HepG2 (cell line): Measurements from ENCODE around the gene SCAPER. TPM values are rescaled to one million over a fixed set of nuclear protein-coding genes. Genes with fewer than 3 reads are reported as not detected.
"Not testable (repeated sequence)": the region's sequence is repeated elsewhere in the genome, so short reads cannot be mapped to it uniquely, and the experiment has no call there.

Experiments
- ATAC-seq: fragments of 200-7000 bp; cut with Tn5 transposase; 3 replicates; pipeline ENCODE4 v1.9.1; 2020; ENCODE audit warnings: mild to moderate bottlenecking, moderate library complexity
- BruUV-seq: library from RNA; stranded (reverse); fragments of 400-500 nt; replicated peaks from 2 replicates; lab custom pipeline; 2021; lab: Mats Ljungman, UMichigan
- CTCF ChIA-PET: fragments of 300-600 bp; formaldehyde crosslinking; extraction: SDS; loops from one replicate; lab custom pipeline; 2021; ENCODE audit warnings: low total read pairs, inconsistent platforms, low intra/inter-chr PET ratio; lab: Yijun Ruan, JAX
- POLR2A ChIA-PET: fragments of 350-600 bp; sonication (Branson Sonifier 250); formaldehyde crosslinking; loops from one replicate; lab custom pipeline; 2020; ENCODE audit warnings: antibody characterized with exemption, inconsistent platforms; lab: Yijun Ruan, JAX
- DNase-seq: peaks from one replicate; pipeline ENCODE4 v3.0.0-alpha.2; 2015; ENCODE audit warnings: low spot score
- FAIRE-seq: peaks from 3 replicates; lab custom pipeline; 2011; peaks lifted over from hg19 to GRCh38; lab: Jason Lieb, UNC
- H2AFZ ChIP-seq: one replicate; pipeline ENCODE4 v1.6.1; 2011; ENCODE audit warnings: low read length, inconsistent platforms
- H3K27ac ChIP-seq: fragments of 300-600 bp; 3 replicates; pipeline ENCODE4 v1.8.0; 2011; ENCODE audit warnings: mixed run types, mild to moderate bottlenecking, mixed read lengths, low read length, inconsistent platforms; ENCODE audit not compliant: insufficient read depth; ENCODE audit errors: extremely low read length
- H3K27me3 ChIP-seq, 2 experiments: fragments of 200-600 bp in 1 of 2; 2 replicates in 1 of 2; 3 replicates in 1 of 2; pipeline versions ENCODE4 v1.6.0 to v1.8.0; 2011; ENCODE audit warnings: low read length in 2 of 2, mild to moderate bottlenecking in 2 of 2, moderate library complexity in 2 of 2, inconsistent platforms in 1 of 2; ENCODE audit not compliant: insufficient read depth in 2 of 2, control insufficient read depth in 1 of 2
- H3K36me3 ChIP-seq, 2 experiments: fragments of 200-600 bp in 1 of 2; replicated peaks in 1 of 2; 2 replicates in 1 of 2; 3 replicates in 1 of 2; pipeline versions ENCODE4 v1.5.1 to v1.8.0; 2011; ENCODE audit warnings: low read length in 2 of 2, inconsistent platforms in 1 of 2; ENCODE audit not compliant: insufficient read depth in 2 of 2, control insufficient read depth in 1 of 2
- H3K4me1 ChIP-seq: 2 replicates; pipeline ENCODE4 v1.5.1; 2012; ENCODE audit warnings: low read length, inconsistent platforms; ENCODE audit not compliant: insufficient read depth
- H3K4me2 ChIP-seq: 2 replicates; pipeline ENCODE4 v1.6.0; 2011; ENCODE audit warnings: low read depth, low read length, inconsistent platforms
- H3K4me3 ChIP-seq, 3 experiments: fragments of 200-600 bp in 1 of 3; sonication (generic), shearing (Covaris generic) in 1 of 3; replicated peaks in 1 of 3; 2 replicates each; pipeline ENCODE4 v1.5.1; 2011 to 2016; ENCODE audit warnings: low read length in 3 of 3, inconsistent platforms in 2 of 3, low read depth in 2 of 3, mild to moderate bottlenecking in 2 of 3, control low read depth in 1 of 3, mixed read lengths in 1 of 3; ENCODE audit not compliant: insufficient read depth in 1 of 3
- H3K79me2 ChIP-seq: one replicate; pipeline ENCODE4 v1.6.1; 2011; ENCODE audit warnings: low read length, inconsistent platforms; ENCODE audit not compliant: insufficient read depth
- H3K9ac ChIP-seq: 2 replicates; pipeline ENCODE4 v1.6.0; 2011; ENCODE audit warnings: mild to moderate bottlenecking, low read depth, low read length, inconsistent platforms; ENCODE audit not compliant: insufficient read depth
- H3K9me3 ChIP-seq: 2 replicates; pipeline ENCODE4 v1.5.1; 2012; ENCODE audit warnings: mild to moderate bottlenecking, low read length
- H4K20me1 ChIP-seq: 2 replicates; pipeline ENCODE4 v1.6.0; 2011; ENCODE audit warnings: inconsistent platforms, mild to moderate bottlenecking, low read length, moderate library complexity; ENCODE audit not compliant: insufficient read depth
- CREB1 ChIP-seq, 2 experiments: fragments of 450-650 bp in 1 of 2; IDR thresholded peaks; 2 replicates each; pipeline ENCODE4 v1.6.1; 2016 to 2017; ENCODE audit warnings: control low read depth in 1 of 2, mild to moderate bottlenecking in 1 of 2, missing compliant biosample characterization in 1 of 2, missing genetic modification characterization in 1 of 2
- HNRNPUL1 ChIP-seq: fragments of 200-400 bp; formaldehyde crosslinking; IDR thresholded peaks from 2 replicates; pipeline ENCODE4 v1.6.1; 2017; ENCODE audit warnings: low read depth, mild to moderate bottlenecking, low read length, moderate library complexity
- MTF1 ChIP-seq: sonication (generic); formaldehyde crosslinking; IDR thresholded peaks from 2 replicates; pipeline ENCODE4 v1.5.0; 2020; ENCODE audit warnings: missing genetic modification reagents
- NRL ChIP-seq: sonication (generic); formaldehyde crosslinking; IDR thresholded peaks from 2 replicates; pipeline ENCODE4 v1.5.0; 2020; ENCODE audit warnings: missing genetic modification reagents, mild to moderate bottlenecking, moderate library complexity, borderline replicate concordance
- REL ChIP-seq: sonication (generic); formaldehyde crosslinking; conservative IDR thresholded peaks from 2 replicates; pipeline ENCODE4 v1.8.0; 2022; ENCODE audit warnings: mild to moderate bottlenecking, missing genetic modification reagents, moderate library complexity
- ZNF207 ChIP-seq: fragments of 450-650 bp; IDR thresholded peaks from 2 replicates; pipeline ENCODE4 v1.6.1; 2016; ENCODE audit warnings: antibody characterized with exemption, borderline replicate concordance
- ZNF317 ChIP-seq: sonication (generic); formaldehyde crosslinking; IDR thresholded peaks from 2 replicates; pipeline ENCODE4 v1.5.0; 2020; ENCODE audit warnings: mild to moderate bottlenecking, missing genetic modification reagents
- ZNF34 ChIP-seq: sonication (generic); formaldehyde crosslinking; IDR thresholded peaks from 2 replicates; pipeline ENCODE4 v1.4.0; 2020; ENCODE audit warnings: mild to moderate bottlenecking, missing genetic modification reagents, borderline replicate concordance
- ZNF382 ChIP-seq: sonication (generic); formaldehyde crosslinking; IDR thresholded peaks from 2 replicates; pipeline ENCODE4 v1.5.0; 2020; ENCODE audit warnings: missing genetic modification reagents, mild to moderate bottlenecking, borderline replicate concordance
- ZNF468 ChIP-seq: sonication (generic); formaldehyde crosslinking; IDR thresholded peaks from 2 replicates; pipeline ENCODE4 v1.8.0; 2022; ENCODE audit warnings: mild to moderate bottlenecking, moderate library complexity, missing genetic modification reagents
- ZNF747 ChIP-seq: sonication (generic); formaldehyde crosslinking; IDR thresholded peaks from 2 replicates; pipeline ENCODE4 v1.8.1; 2023; ENCODE audit warnings: missing genetic modification reagents, mild to moderate bottlenecking, borderline replicate concordance
- ZNF841 ChIP-seq: sonication (generic); formaldehyde crosslinking; IDR thresholded peaks from 2 replicates; pipeline ENCODE4 v1.8.1; 2023; ENCODE audit warnings: missing genetic modification reagents, borderline replicate concordance
- WGBS: methylation state at CpG from one replicate; pipeline ENCODE4 v1.1.6; 2017; ENCODE audit warnings: low lambda C conversion rate; 5-methylcytosine and 5-hydroxymethylcytosine counted together
- in situ Hi-C: cut with HindIII; loops from 2 replicates; pipeline ENCODE4 v1.10.0; 2017; ENCODE audit warnings: low pct_unique_long_range_greater_than_20kb; ENCODE audit not compliant: extremely low pct_ligation_motif_present
- intact Hi-C: fragments of 100-400 bp; cut with micrococcal nuclease; formaldehyde crosslinking; loops from one replicate; pipeline ENCODE4 v1.10.0; 2022; ENCODE audit not compliant: unreplicated experiment
- polyA plus RNA-seq, 8 experiments: library from polyadenylated mRNA; depleted of rRNA in 3 of 8; stranded (reverse) in 7 of 8; unstranded in 1 of 8; fragments of >200 nt; fragmentation: Illumina TruSeq in 4 of 8; extraction: Trizol in 4 of 8; gene quantifications; 2 replicates each; pipeline versions ENCODE4 v1.2.1 to v1.2.3, GENCODE V29; 2011 to 2016; ENCODE audit warnings: low read depth in 4 of 8, missing spikeins in 1 of 8, mixed read lengths in 1 of 8; ENCODE audit not compliant: insufficient read depth in 1 of 8
- total RNA-seq, 5 experiments: library from RNA; depleted of rRNA; stranded (reverse); fragments of >200 nt; fragmentation: Illumina TruSeq; extraction: Trizol; gene quantifications; 2 replicates each; pipeline ENCODE4 v1.2.3, GENCODE V29; 2016; ENCODE audit warnings: low read depth in 1 of 5

The SCAPER gene
- total and polyA plus RNA-seq, 2 of the 13 experiments (the other 11 are each of a cell fraction or from before 2014, with no cell fraction given) = 4.3 to 10.5 TPM

DNA sequence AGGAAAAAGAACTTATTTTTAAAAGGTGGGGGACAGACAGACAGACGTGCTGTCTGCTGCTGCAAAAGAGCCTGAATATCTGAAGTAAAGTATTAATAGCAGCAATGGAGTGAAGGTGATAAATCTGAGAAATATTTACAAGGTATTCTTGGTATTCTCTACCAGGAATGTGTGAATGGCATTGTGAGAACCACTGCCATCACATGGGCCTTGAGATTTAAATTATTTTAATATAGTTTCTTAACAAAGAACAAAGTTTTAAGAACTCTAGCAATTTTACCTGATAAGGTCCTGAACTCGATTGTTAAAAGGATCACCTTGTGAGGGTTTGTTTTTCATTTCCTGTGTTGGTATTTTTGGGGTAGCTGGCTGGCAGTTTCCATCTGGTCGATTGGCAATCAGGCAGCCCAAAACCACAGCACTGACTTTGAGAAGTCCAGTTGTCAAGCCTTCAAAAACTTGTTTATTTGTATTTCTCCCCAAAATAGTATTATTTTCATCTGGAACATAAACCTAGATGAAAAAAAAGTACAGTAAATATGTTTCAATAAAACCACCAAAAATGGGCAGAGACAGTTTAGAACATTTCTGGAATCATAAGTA, 471.2 kb downstream of the SCAPER start:
- intact Hi-C loops = no loop called here
- Histone ChIP-seq H3K4me1 (no peaks in the 10 kb centered on the region), H3K4me3 (no peak overlapping the region), H3K27ac (no peak overlapping the region), H3K9ac (no peak overlapping the region), H3K36me3 (0 out of 5 replicates have a peak, but pooled peaks cover 0 to 4% of the 10 kb centered on the region in 2 experiments), H4K20me1 (no peaks in the 10 kb centered on the region), H2AFZ (no peak overlapping the region), H3K79me2 (no peaks in the 10 kb centered on the region), H3K9me3 (no peaks in the 10 kb centered on the region), H3K4me2 (no peak overlapping the region), H3K27me3 (no peaks in the 10 kb centered on the region)
- BruUV-seq = no TSS peak
- ATAC-seq (no peak), FAIRE-seq (no peak), DNase-seq (no peak)
- WGBS = 56% methylated on average over 3 of the region's 3 CpGs
- ChIA-PET CTCF (no interaction called here), POLR2A (no interaction called here)
- TF ChIP-seq ZNF34 (CRISPR knock-in tag) (no peak), REL (CRISPR knock-in tag) (no peak), ZNF382 (CRISPR knock-in tag) (no peak), NRL (no peak), ZNF468 (no peak), ZNF841 (CRISPR knock-in tag) (no peak), ZNF317 (CRISPR knock-in tag) (no peak), ZNF747 (CRISPR knock-in tag) (no peak), ZNF207 (no peak), HNRNPUL1 (no peak), CREB1 (IDR thresholded peaks at IDR 0.05) (no peak), CREB1 (CRISPR knock-in tag; IDR thresholded peaks at IDR 0.05) (no peak), MTF1 (CRISPR knock-in tag) (no peak)
- in situ Hi-C loops = no loop called here

GRCh38 chr15:76433036-76433435, 472.1 kb downstream of the SCAPER start:
- H3K27me3 ChIP-seq, DNase-seq, intact Hi-C loops, H4K20me1 ChIP-seq, BruUV-seq, H3K4me1 ChIP-seq, H3K27ac ChIP-seq, CTCF ChIA-PET, H3K9ac ChIP-seq, H3K4me2 ChIP-seq, H3K9me3 ChIP-seq, in situ Hi-C loops, H2AFZ ChIP-seq, POLR2A ChIA-PET, H3K36me3 ChIP-seq, H3K79me2 ChIP-seq, ATAC-seq, H3K4me3 ChIP-seq, FAIRE-seq: not testable (repeated sequence)
- 100% methylated on average over 1 of the region's 1 CpG for WGBS
